HCT116 (cell line): ENCODE measurements around the gene RBCK1. TPM values are rescaled to one million over a fixed set of nuclear protein-coding genes. Genes with fewer than 3 reads are reported as not detected.
"Not testable (repeated sequence)": the region's sequence is repeated elsewhere in the genome, so short reads cannot be mapped to it uniquely, and the experiment has no call there.

ENCODE experiments used
- ATAC-seq: fragments of 200-7000 bp; cut with Tn5 transposase; 2 replicates; pipeline ENCODE4 v1.9.1; 2020; ENCODE audit warnings: mild to moderate bottlenecking, moderate library complexity
- BruUV-seq: library from RNA; stranded (reverse); fragments of 400-500 nt; replicated peaks from 2 replicates; lab custom pipeline; 2021; lab: Mats Ljungman, UMichigan
- CTCF ChIA-PET: fragments of 300-600 bp; sonication (Branson Sonifier 250); formaldehyde crosslinking; loops from one replicate; lab custom pipeline; 2021; ENCODE audit warnings: antibody characterized with exemption; lab: Charles Lee
- POLR2A ChIA-PET: fragments of 300-600, 350-600 bp; sonication (Branson Sonifier 250); formaldehyde crosslinking; loops from one replicate; lab custom pipeline; 2021; ENCODE audit warnings: antibody characterized with exemption; lab: Charles Lee
- RAD21 ChIA-PET, 2 experiments: fragments of 300-600 bp; sonication (Branson Sonifier 250); formaldehyde crosslinking; loops; one replicate each; lab custom pipeline; 2023; ENCODE audit warnings: low total read pairs in 2 of 2; ENCODE audit not compliant: uncharacterized antibody in 2 of 2, unreplicated experiment in 2 of 2, low non-redundant PET in 1 of 2; lab: Charles Lee
- DNase-seq: peaks from one replicate; pipeline ENCODE4 v3.0.0-alpha.2; 2010; ENCODE audit warnings: low read depth, low spot score
- H2AFZ ChIP-seq: fragments of 200-600 bp; shearing (Covaris generic), sonication (generic); 2 replicates; pipeline ENCODE4 v1.6.1; 2017; ENCODE audit warnings: low read depth, mixed run types, mixed read lengths, antibody characterized with exemption, low read length; ENCODE audit not compliant: poor library complexity, severe bottlenecking
- H3K27ac ChIP-seq: 2 replicates; pipeline ENCODE4 v1.5.1; 2012; ENCODE audit warnings: low read depth, low read length
- H3K27me3 ChIP-seq: fragments of 200-600 bp; sonication (generic); 2 replicates; pipeline ENCODE4 v1.6.1; 2016; ENCODE audit warnings: mixed run types, low read length, mixed read lengths; ENCODE audit not compliant: insufficient read depth
- H3K36me3 ChIP-seq, 2 experiments: fragments of 200-500 bp in 1 of 2; fragments of 200-600 bp in 1 of 2; sonication (Bioruptor generic) in 1 of 2; sonication (generic) in 1 of 2; 2 replicates each; pipeline versions ENCODE4 v1.5.1 to v1.6.1; 2014 to 2016; ENCODE audit warnings: low read length in 2 of 2, inconsistent platforms in 1 of 2, mixed read lengths in 1 of 2, mixed run types in 1 of 2; ENCODE audit not compliant: insufficient read depth in 2 of 2, control insufficient read depth in 1 of 2
- H3K4me1 ChIP-seq, 2 experiments: fragments of 200-600 bp in 1 of 2; sonication (generic) in 1 of 2; 2 replicates each; pipeline versions ENCODE4 v1.5.1 to v1.6.1; 2012 to 2017; ENCODE audit warnings: low read length in 2 of 2, inconsistent platforms in 1 of 2, mild to moderate bottlenecking in 1 of 2, mixed read lengths in 1 of 2, mixed run types in 1 of 2, moderate library complexity in 1 of 2; ENCODE audit not compliant: insufficient read depth in 2 of 2, control insufficient read depth in 1 of 2
- H3K4me2 ChIP-seq: fragments of 200-600 bp; sonication (generic); 2 replicates; pipeline ENCODE4 v1.6.1; 2017; ENCODE audit warnings: mixed run types, low read length, mixed read lengths
- H3K4me3 ChIP-seq, 2 experiments: fragments of 200-600 bp in 1 of 2; sonication (generic) in 1 of 2; replicated peaks in 1 of 2; 2 replicates each; pipeline ENCODE4 v1.5.1; 2011 to 2016; ENCODE audit warnings: low read length in 2 of 2, control low read depth in 1 of 2, low read depth in 1 of 2, mild to moderate bottlenecking in 1 of 2, mixed read lengths in 1 of 2, mixed run types in 1 of 2
- H3K79me2 ChIP-seq: fragments of 200-600 bp; sonication (generic); 2 replicates; pipeline ENCODE4 v1.6.1; 2017; ENCODE audit warnings: mild to moderate bottlenecking, mixed run types, low read length, moderate library complexity, mixed read lengths; ENCODE audit not compliant: insufficient read depth
- H3K9ac ChIP-seq: fragments of 200-600 bp; sonication (generic); 2 replicates; pipeline ENCODE4 v1.6.1; 2016; ENCODE audit warnings: low read length, mixed read lengths
- H3K9me2 ChIP-seq: fragments of 200-600 bp; sonication (generic), shearing (Covaris generic); 2 replicates; pipeline ENCODE4 v1.6.1; 2017; ENCODE audit warnings: mixed run types, mild to moderate bottlenecking, moderate library complexity; ENCODE audit not compliant: insufficient read depth
- H3K9me3 ChIP-seq, 2 experiments: fragments of 200-500 bp in 1 of 2; fragments of 200-600 bp in 1 of 2; sonication (Bioruptor generic) in 1 of 2; sonication (generic) in 1 of 2; 2 replicates each; pipeline ENCODE4 v1.6.1; 2014 to 2017; ENCODE audit warnings: low read length in 2 of 2, mixed read lengths in 2 of 2, inconsistent platforms in 1 of 2, low read depth in 1 of 2, mild to moderate bottlenecking in 1 of 2, mixed run types in 1 of 2, moderate library complexity in 1 of 2; ENCODE audit not compliant: control insufficient read depth in 1 of 2, insufficient read depth in 1 of 2
- H4K20me1 ChIP-seq: fragments of 200-600 bp; sonication (generic), shearing (Covaris generic); 2 replicates; pipeline ENCODE4 v1.6.1; 2017; ENCODE audit warnings: mixed run types, mild to moderate bottlenecking, moderate library complexity; ENCODE audit not compliant: insufficient read depth
- ATF3 ChIP-seq: IDR thresholded peaks from 2 replicates; pipeline ENCODE4 v1.6.1; 2012
- EGR1 ChIP-seq: IDR thresholded peaks from 2 replicates; pipeline ENCODE4 v1.6.1; 2012; ENCODE audit warnings: low read depth
- ELF1 ChIP-seq: IDR thresholded peaks from 2 replicates; pipeline ENCODE4 v1.6.1; 2012; ENCODE audit warnings: low read depth, borderline replicate concordance
- EZH2 ChIP-seq: fragments of 200-600 bp; sonication (generic); IDR thresholded peaks from 2 replicates; pipeline ENCODE4 v1.6.1; 2017; ENCODE audit warnings: antibody characterized with exemption, mixed run types
- FOSL1 ChIP-seq: IDR thresholded peaks from 2 replicates; pipeline ENCODE4 v1.6.1; 2012; ENCODE audit warnings: low read depth
- JUND ChIP-seq: IDR thresholded peaks from 2 replicates; pipeline ENCODE4 v1.6.1; 2012
- MAX ChIP-seq: IDR thresholded peaks from 2 replicates; pipeline ENCODE4 v1.6.1; 2012
- POLR2A ChIP-seq: IDR thresholded peaks from 2 replicates; pipeline ENCODE4 v1.7.0; 2011; ENCODE audit warnings: borderline replicate concordance; ENCODE audit not compliant: insufficient read depth, insufficient read length; ENCODE audit errors: extremely low read depth
- SIN3A ChIP-seq: IDR thresholded peaks from 2 replicates; pipeline ENCODE4 v1.6.1; 2012; ENCODE audit warnings: low read depth
- TCF7L2 ChIP-seq: IDR thresholded peaks from 2 replicates; pipeline ENCODE4 v1.7.0; 2011; ENCODE audit warnings: borderline replicate concordance, inconsistent platforms; ENCODE audit not compliant: insufficient read depth, insufficient read length; ENCODE audit errors: extremely low read depth
- YY1 ChIP-seq: IDR thresholded peaks from 2 replicates; pipeline ENCODE4 v1.6.1; 2011; ENCODE audit warnings: low read length, low read depth, moderate library complexity, mild to moderate bottlenecking; ENCODE audit not compliant: insufficient replicate concordance; ENCODE audit errors: extremely low read depth
- intact Hi-C: fragments of 100-400 bp; cut with micrococcal nuclease; formaldehyde crosslinking; loops from 2 replicates; pipeline ENCODE4 v1.10.0; 2022
- total RNA-seq: library from RNA; stranded (reverse); gene quantifications from one replicate; pipeline ENCODE4 v1.2.1, GENCODE V29; 2021; ENCODE audit not compliant: unreplicated experiment

Gene RBCK1
- total RNA-seq, 1 experiment from 2014 or later, result 180 TPM

GRCh38 chr20:389220-389619 lies 18.9 kb upstream of the RBCK1 start:
- H3K9ac ChIP-seq, result no peak overlapping the region
- H3K4me1 ChIP-seq, result no peaks in the 10 kb centered on the region
- CTCF ChIA-PET, result no interaction called here
- POLR2A ChIA-PET, result interaction anchor here (19.5 kb wide), 1 partner anchor 15 kb away, joined by 639 read pairs; the partner anchor contains the start of gene TRIB3
- no peaks in the 10 kb centered on the region for H3K9me2 ChIP-seq
- H2AFZ ChIP-seq, result no peak overlapping the region
- ATAC-seq (no peak), DNase-seq (no peak)
- no peak overlapping the region for H3K27ac ChIP-seq
- no TSS peak for BruUV-seq
- RAD21 ChIA-PET, result no interaction called here
- TF ChIP-seq SIN3A, result no peak
- TF ChIP-seq TCF7L2, result no peak
- no peak for TF ChIP-seq FOSL1
- TF ChIP-seq JUND, result no peak
- no peak for TF ChIP-seq YY1
- TF ChIP-seq ELF1, result no peak
- no peak overlapping the region for H3K4me3 ChIP-seq
- intact Hi-C loops, result no loop called here
- H3K9me3 ChIP-seq, result no peaks in the 10 kb centered on the region
- H3K79me2 ChIP-seq, result peaks cover 19% of the 10 kb centered on the region
- peaks cover 16 to 42% of the 10 kb centered on the region in 2 experiments for H3K36me3 ChIP-seq
- H3K4me2 ChIP-seq, result no peak overlapping the region
- H3K27me3 ChIP-seq, result no peaks in the 10 kb centered on the region
- H4K20me1 ChIP-seq, result no peaks in the 10 kb centered on the region

DNA sequence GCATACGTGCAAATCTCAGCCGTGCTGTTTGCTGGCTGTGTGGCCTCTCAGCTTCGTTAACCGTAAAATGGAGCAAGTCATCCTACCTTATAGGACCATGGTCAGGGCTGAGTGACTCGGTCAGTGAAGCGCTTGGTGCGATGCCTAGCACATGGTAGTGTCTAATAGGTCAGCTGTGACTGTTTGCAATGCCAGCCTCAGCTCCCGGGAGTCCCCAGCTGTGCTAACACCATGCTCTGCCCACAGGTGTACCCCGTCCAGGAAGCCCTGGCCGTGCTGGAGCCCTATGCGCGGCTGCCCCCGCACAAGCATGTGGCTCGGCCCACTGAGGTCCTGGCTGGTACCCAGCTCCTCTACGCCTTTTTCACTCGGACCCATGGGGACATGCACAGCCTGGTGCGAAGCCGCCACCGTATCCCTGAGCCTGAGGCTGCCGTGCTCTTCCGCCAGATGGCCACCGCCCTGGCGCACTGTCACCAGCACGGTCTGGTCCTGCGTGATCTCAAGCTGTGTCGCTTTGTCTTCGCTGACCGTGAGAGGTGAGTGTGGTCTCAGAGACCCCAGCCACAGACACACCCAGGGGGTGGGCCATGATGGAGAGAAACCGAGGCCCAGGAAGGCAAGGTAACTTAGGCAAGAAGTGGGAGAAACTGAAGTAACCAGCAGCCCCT lies 16.9 kb upstream of the RBCK1 start:
- Histone ChIP-seq H3K9ac (no peak overlapping the region), H3K27me3 (no peaks in the 10 kb centered on the region), H3K4me2 (no peak overlapping the region), H2AFZ (no peak overlapping the region), H3K79me2 (0 out of 2 replicates have a peak, but pooled peaks cover 4% of the 10 kb centered on the region), H3K9me3 (no peaks in the 10 kb centered on the region), H4K20me1 (no peaks in the 10 kb centered on the region), H3K4me1 (no peaks in the 10 kb centered on the region), H3K4me3 (no peak overlapping the region), H3K9me2 (no peaks in the 10 kb centered on the region), H3K27ac (no peak overlapping the region), H3K36me3 (peaks cover 24 to 58% of the 10 kb centered on the region in 2 experiments)
- ChIA-PET CTCF (no interaction called here), POLR2A (interaction anchor here (0.8 to 19.5 kb wide), 3 partner anchors 9 to 17 kb away, joined by 3 to 639 read pairs (median 8); partner anchors contain the start of genes RBCK1 and TRIB3), RAD21 (no interaction called here)
- peak; percentile 22; the same call in 1 of the 2 replicates for ATAC-seq
- intact Hi-C loops, result no loop called here
- no peak for DNase-seq
- no peak for TF ChIP-seq SIN3A
- no peak for TF ChIP-seq EZH2
- TF ChIP-seq FOSL1, result no peak
- no peak for TF ChIP-seq MAX
- no peak for TF ChIP-seq POLR2A
- no peak for TF ChIP-seq EGR1
- TF ChIP-seq ATF3, result no peak
- no TSS peak for BruUV-seq

GRCh38 chr20:393296-393695 lies 14.8 kb upstream of the RBCK1 start:
- BruUV-seq, H4K20me1 ChIP-seq, H3K4me2 ChIP-seq, H3K4me3 ChIP-seq, DNase-seq, H3K27me3 ChIP-seq, ATAC-seq, H3K9me3 ChIP-seq, H3K4me1 ChIP-seq, H2AFZ ChIP-seq, intact Hi-C loops, H3K27ac ChIP-seq, RAD21 ChIA-PET, H3K79me2 ChIP-seq, H3K9ac ChIP-seq, H3K9me2 ChIP-seq: not testable (repeated sequence)
- ChIA-PET CTCF (interaction anchor here (1.5 kb wide), 1 partner anchor 31 kb away, joined by 3 read pairs; no protein-coding TSS in a partner anchor), POLR2A (interaction anchor here (19.5 kb wide), 1 partner anchor 19 kb away, joined by 639 read pairs; the partner anchor contains the start of gene TRIB3)
- H3K36me3 ChIP-seq, result peaks cover 28 to 66% of the 10 kb centered on the region in 2 experiments
